Measurements from ENCODE around the gene MUC21.

GRCh38 chr6:30963641-30964040, 19.9 kb upstream of the MUC21 start:
- TF ChIP-seq, protein P1, sequence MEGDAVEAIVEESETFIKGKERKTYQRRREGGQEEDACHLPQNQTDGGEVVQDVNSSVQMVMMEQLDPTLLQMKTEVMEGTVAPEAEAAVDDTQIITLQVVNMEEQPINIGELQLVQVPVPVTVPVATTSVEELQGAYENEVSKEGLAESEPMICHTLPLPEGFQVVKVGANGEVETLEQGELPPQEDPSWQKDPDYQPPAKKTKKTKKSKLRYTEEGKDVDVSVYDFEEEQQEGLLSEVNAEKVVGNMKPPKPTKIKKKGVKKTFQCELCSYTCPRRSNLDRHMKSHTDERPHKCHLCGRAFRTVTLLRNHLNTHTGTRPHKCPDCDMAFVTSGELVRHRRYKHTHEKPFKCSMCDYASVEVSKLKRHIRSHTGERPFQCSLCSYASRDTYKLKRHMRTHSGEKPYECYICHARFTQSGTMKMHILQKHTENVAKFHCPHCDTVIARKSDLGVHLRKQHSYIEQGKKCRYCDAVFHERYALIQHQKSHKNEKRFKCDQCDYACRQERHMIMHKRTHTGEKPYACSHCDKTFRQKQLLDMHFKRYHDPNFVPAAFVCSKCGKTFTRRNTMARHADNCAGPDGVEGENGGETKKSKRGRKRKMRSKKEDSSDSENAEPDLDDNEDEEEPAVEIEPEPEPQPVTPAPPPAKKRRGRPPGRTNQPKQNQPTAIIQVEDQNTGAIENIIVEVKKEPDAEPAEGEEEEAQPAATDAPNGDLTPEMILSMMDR (conservative IDR thresholded peaks at IDR 0.05; ENCODE audit: low read length): no peak
- no peak for TF ChIP-seq EZH2phosphoT487 (IDR thresholded peaks at IDR 0.05; ENCODE audit: borderline replicate concordance)

Data from Loucy (cell line).